HepG2 (cell line): ENCODE measurements around the gene SERPINB6. TPM values are rescaled to one million over a fixed set of nuclear protein-coding genes. Genes with fewer than 3 reads are reported as not detected.
A peak's percentile ranks its signal among the peaks of the same experiment; 100 is the strongest.

Experiments used
- DMAP1 ChIP-seq: IDR thresholded peaks from 2 replicates; pipeline ENCODE4 v1.6.1; 2016
- HOXA9 ChIP-seq: sonication (generic); formaldehyde crosslinking; IDR thresholded peaks from 2 replicates; pipeline ENCODE4 v1.8.1; 2022; ENCODE audit warnings: missing genetic modification reagents, mild to moderate bottlenecking, moderate library complexity, borderline replicate concordance
- IKZF1 ChIP-seq: fragments of 450-650 bp; IDR thresholded peaks from 2 replicates; pipeline ENCODE4 v1.7.1; 2016
- JARID2 ChIP-seq: sonication (generic); formaldehyde crosslinking; IDR thresholded peaks from 2 replicates; pipeline ENCODE4 v1.8.1; 2023; ENCODE audit warnings: missing genetic modification reagents, inconsistent platforms; ENCODE audit not compliant: insufficient replicate concordance
- KDM2A ChIP-seq: sonication (generic); formaldehyde crosslinking; IDR thresholded peaks from 2 replicates; pipeline ENCODE4 v1.4.0; 2020; ENCODE audit warnings: low read depth, missing genetic modification reagents, borderline replicate concordance
- KDM5B ChIP-seq: sonication (generic); formaldehyde crosslinking; IDR thresholded peaks from 2 replicates; pipeline ENCODE4 v1.4.0; 2020; ENCODE audit warnings: missing genetic modification reagents, mild to moderate bottlenecking, borderline replicate concordance
- SALL1 ChIP-seq: sonication (generic); formaldehyde crosslinking; IDR thresholded peaks from 2 replicates; pipeline ENCODE4 v1.8.0; 2022; ENCODE audit warnings: mild to moderate bottlenecking, missing genetic modification reagents
- SIN3B ChIP-seq: fragments of 150-350 bp; IDR thresholded peaks from 2 replicates; pipeline ENCODE4 v1.6.1; 2014; ENCODE audit warnings: low read length
- SNAI1 ChIP-seq: sonication (generic); formaldehyde crosslinking; IDR thresholded peaks from 2 replicates; pipeline ENCODE4 v1.5.0; 2020; ENCODE audit warnings: mild to moderate bottlenecking, missing genetic modification reagents, borderline replicate concordance
- TARDBP ChIP-seq: sonication (generic); formaldehyde crosslinking; IDR thresholded peaks from 2 replicates; pipeline ENCODE4 v1.8.0; 2022; ENCODE audit warnings: mild to moderate bottlenecking, missing genetic modification reagents
- ZNF235 ChIP-seq: sonication (generic); formaldehyde crosslinking; IDR thresholded peaks from 2 replicates; pipeline ENCODE4 v1.8.1; 2023; ENCODE audit warnings: mild to moderate bottlenecking, missing genetic modification reagents, borderline replicate concordance
- ZNF629 ChIP-seq: sonication (generic); formaldehyde crosslinking; conservative IDR thresholded peaks from 2 replicates; pipeline ENCODE4 v1.5.0; 2020; ENCODE audit warnings: missing genetic modification reagents
- ZSCAN22 ChIP-seq: sonication (generic); formaldehyde crosslinking; IDR thresholded peaks from 2 replicates; pipeline ENCODE4 v1.4.0; 2020; ENCODE audit warnings: mild to moderate bottlenecking, missing genetic modification reagents
- polyA plus RNA-seq, 8 experiments: library from polyadenylated mRNA; depleted of rRNA in 3 of 8; stranded (reverse) in 7 of 8; unstranded in 1 of 8; fragments of >200 nt; fragmentation: Illumina TruSeq in 4 of 8; extraction: Trizol in 4 of 8; gene quantifications; 2 replicates each; pipeline versions ENCODE4 v1.2.1 to v1.2.3, GENCODE V29; 2011 to 2016; ENCODE audit warnings: low read depth in 4 of 8, missing spikeins in 1 of 8, mixed read lengths in 1 of 8; ENCODE audit not compliant: insufficient read depth in 1 of 8
- total RNA-seq, 5 experiments: library from RNA; depleted of rRNA; stranded (reverse); fragments of >200 nt; fragmentation: Illumina TruSeq; extraction: Trizol; gene quantifications; 2 replicates each; pipeline ENCODE4 v1.2.3, GENCODE V29; 2016; ENCODE audit warnings: low read depth in 1 of 5
- TF ChIP-seq, protein P1 (sequence below): sonication (generic); formaldehyde crosslinking; IDR thresholded peaks from 2 replicates; pipeline ENCODE4 v1.8.1; 2023; ENCODE audit warnings: mild to moderate bottlenecking, moderate library complexity, missing genetic modification reagents
- TF ChIP-seq, protein P2 (sequence below), 2 experiments: sonication (generic) in 1 of 2; formaldehyde crosslinking in 1 of 2; IDR thresholded peaks; 2 replicates each; pipeline versions ENCODE4 v1.4.0 to v1.6.1; 2016 to 2020; ENCODE audit warnings: borderline replicate concordance in 1 of 2, low read depth in 1 of 2, mild to moderate bottlenecking in 1 of 2, missing genetic modification reagents in 1 of 2
- TF ChIP-seq, protein P3 (sequence below): sonication (generic); formaldehyde crosslinking; IDR thresholded peaks from 2 replicates; pipeline ENCODE4 v1.4.0; 2020; ENCODE audit warnings: missing genetic modification reagents, borderline replicate concordance
- TF ChIP-seq, protein P4 (sequence below): sonication (generic); formaldehyde crosslinking; IDR thresholded peaks from 2 replicates; pipeline ENCODE4 v1.5.0; 2020; ENCODE audit warnings: missing genetic modification reagents, mild to moderate bottlenecking, borderline replicate concordance

SERPINB6 gene
- total and polyA plus RNA-seq, 2 of the 13 experiments (the other 11 are each of a cell fraction or from before 2014, with no cell fraction given) = 38.2 to 61.3 TPM

DNA sequence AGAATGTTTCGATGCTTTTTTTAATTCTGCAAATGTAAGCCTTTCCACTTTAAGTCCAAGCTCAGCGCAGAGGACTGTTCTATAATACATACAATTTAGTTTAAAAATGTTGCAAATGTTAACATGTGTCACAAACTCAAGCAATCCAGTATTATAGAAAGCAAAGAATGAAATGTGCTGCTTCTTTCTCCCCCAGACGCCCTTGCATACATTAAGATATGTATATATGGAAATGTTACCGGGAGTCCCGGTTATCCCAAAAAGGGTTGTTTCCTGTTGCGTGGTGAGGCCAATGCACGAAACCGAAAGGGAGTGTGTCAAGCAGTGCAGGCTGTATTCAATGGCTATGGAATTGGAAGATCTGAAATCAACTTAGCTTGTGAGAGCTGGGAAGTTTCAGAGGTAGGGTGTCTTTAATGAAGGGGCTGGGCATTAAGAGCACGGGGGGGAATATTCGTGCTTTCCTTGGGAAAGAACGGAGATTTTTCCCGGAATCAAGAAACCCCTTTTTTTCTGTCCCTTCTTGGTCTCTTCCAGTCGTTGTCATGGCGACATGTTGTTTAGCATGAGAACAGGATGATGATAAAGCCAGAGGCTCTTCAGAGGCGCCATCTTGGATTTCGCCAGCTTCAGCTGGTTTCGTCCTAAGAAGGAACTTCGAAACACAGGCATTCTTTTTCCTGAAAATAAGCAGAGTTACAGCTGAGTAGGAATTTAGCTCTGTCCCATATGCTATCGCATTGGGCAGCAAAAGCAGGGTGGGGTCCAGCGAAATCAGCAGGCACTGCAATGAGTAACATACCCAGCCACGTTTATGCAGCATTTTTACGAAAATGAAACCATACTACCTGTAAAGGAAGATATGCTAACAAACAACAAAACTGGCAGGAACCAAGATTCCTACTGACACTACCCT lies 18.2 kb upstream of the SERPINB6 start (continued):
- TF ChIP-seq, protein P1, sequence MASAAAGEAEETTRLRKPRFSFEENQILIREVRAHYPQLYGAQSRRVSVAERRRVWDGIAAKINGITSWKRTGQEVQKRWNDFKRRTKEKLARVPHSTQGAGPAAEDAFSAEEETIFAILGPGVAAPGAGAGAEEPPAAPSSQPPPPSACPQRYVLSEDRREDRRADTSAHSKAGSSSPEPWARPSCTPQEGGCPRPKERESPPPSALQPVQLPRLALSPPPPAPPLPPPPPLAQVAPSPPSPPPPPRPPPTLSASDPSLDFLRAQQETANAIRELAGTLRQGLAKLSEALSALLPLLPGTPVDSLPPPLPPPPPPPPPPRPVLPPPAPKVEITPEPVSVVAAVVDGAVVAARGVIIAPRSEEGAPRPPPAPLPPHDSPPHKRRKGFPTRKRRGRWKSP (CRISPR knock-in tag) = peak; percentile 48; the same call in 1 of the 2 replicates
- TF ChIP-seq IKZF1 (no peak), TARDBP (CRISPR knock-in tag) (0 out of 2 replicates have a peak, but pooled peaks have one; percentile 22), SIN3B (no peak; the same call in 1 of the 2 replicates), KDM5B (CRISPR knock-in tag) (no peak), KDM2A (peak; percentile 70; the same call in 1 of the 2 replicates), ZSCAN22 (no peak; the same call in 1 of the 2 replicates), HOXA9 (CRISPR knock-in tag) (no peak; the same call in 1 of the 2 replicates), DMAP1 (CRISPR knock-in tag) (peak; percentile 37; the same call in 1 of the 2 replicates), JARID2 (CRISPR knock-in tag) (no peak), SNAI1 (CRISPR knock-in tag) (0 out of 2 replicates have a peak, but pooled peaks have one; percentile 11), SALL1 (CRISPR knock-in tag) (peak; percentile 51), ZNF235 (CRISPR knock-in tag) (no peak), ZNF629 (no peak)
- TF ChIP-seq, protein P2, sequence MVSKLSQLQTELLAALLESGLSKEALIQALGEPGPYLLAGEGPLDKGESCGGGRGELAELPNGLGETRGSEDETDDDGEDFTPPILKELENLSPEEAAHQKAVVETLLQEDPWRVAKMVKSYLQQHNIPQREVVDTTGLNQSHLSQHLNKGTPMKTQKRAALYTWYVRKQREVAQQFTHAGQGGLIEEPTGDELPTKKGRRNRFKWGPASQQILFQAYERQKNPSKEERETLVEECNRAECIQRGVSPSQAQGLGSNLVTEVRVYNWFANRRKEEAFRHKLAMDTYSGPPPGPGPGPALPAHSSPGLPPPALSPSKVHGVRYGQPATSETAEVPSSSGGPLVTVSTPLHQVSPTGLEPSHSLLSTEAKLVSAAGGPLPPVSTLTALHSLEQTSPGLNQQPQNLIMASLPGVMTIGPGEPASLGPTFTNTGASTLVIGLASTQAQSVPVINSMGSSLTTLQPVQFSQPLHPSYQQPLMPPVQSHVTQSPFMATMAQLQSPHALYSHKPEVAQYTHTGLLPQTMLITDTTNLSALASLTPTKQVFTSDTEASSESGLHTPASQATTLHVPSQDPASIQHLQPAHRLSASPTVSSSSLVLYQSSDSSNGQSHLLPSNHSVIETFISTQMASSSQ (IDR thresholded peaks at IDR 0.05; ENCODE audit: low read depth) = 0 out of 2 replicates have a peak, but pooled peaks have one; percentile 37
- TF ChIP-seq, protein P2 (CRISPR knock-in tag; IDR thresholded peaks at IDR 0.05; ENCODE audit: borderline replicate concordance) = peak; percentile 75
- TF ChIP-seq, protein P3, sequence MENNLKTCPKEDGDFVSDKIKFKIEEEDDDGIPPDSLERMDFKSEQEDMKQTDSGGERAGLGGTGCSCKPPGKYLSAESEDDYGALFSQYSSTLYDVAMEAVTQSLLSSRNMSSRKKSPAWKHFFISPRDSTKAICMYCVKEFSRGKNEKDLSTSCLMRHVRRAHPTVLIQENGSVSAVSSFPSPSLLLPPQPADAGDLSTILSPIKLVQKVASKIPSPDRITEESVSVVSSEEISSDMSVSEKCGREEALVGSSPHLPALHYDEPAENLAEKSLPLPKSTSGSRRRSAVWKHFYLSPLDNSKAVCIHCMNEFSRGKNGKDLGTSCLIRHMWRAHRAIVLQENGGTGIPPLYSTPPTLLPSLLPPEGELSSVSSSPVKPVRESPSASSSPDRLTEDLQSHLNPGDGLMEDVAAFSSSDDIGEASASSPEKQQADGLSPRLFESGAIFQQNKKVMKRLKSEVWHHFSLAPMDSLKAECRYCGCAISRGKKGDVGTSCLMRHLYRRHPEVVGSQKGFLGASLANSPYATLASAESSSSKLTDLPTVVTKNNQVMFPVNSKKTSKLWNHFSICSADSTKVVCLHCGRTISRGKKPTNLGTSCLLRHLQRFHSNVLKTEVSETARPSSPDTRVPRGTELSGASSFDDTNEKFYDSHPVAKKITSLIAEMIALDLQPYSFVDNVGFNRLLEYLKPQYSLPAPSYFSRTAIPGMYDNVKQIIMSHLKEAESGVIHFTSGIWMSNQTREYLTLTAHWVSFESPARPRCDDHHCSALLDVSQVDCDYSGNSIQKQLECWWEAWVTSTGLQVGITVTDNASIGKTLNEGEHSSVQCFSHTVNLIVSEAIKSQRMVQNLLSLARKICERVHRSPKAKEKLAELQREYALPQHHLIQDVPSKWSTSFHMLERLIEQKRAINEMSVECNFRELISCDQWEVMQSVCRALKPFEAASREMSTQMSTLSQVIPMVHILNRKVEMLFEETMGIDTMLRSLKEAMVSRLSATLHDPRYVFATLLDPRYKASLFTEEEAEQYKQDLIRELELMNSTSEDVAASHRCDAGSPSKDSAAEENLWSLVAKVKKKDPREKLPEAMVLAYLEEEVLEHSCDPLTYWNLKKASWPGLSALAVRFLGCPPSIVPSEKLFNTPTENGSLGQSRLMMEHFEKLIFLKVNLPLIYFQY = no peak
- TF ChIP-seq, protein P4, sequence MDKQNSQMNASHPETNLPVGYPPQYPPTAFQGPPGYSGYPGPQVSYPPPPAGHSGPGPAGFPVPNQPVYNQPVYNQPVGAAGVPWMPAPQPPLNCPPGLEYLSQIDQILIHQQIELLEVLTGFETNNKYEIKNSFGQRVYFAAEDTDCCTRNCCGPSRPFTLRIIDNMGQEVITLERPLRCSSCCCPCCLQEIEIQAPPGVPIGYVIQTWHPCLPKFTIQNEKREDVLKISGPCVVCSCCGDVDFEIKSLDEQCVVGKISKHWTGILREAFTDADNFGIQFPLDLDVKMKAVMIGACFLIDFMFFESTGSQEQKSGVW (CRISPR knock-in tag) = no peak
